Muscle layer of duodenum (tissue), 2 donors: ENCODE data around the gene UBN2.

Experiments used
- H3K27ac ChIP-seq: one replicate; pipeline ENCODE4 v1.7.0; 2013; ENCODE audit warnings: mild to moderate bottlenecking, low read length
- H3K27me3 ChIP-seq: one replicate; pipeline ENCODE4 v1.7.0; 2013; ENCODE audit warnings: low read depth, mild to moderate bottlenecking, control low read depth, low read length
- H3K36me3 ChIP-seq, 2 donors: one replicate each; pipeline ENCODE4 v1.7.0; 2013; ENCODE audit warnings: low read length in 2 of 2, control low read depth in 1 of 2, mild to moderate bottlenecking in 1 of 2; ENCODE audit not compliant: insufficient read depth in 2 of 2, control insufficient read depth in 1 of 2
- H3K4me1 ChIP-seq, 2 donors: one replicate each; pipeline ENCODE4 v1.7.0; 2013; ENCODE audit warnings: low read length in 2 of 2, mild to moderate bottlenecking in 2 of 2, control low read depth in 1 of 2, moderate library complexity in 1 of 2; ENCODE audit not compliant: insufficient read depth in 2 of 2, control insufficient read depth in 1 of 2
- H3K4me3 ChIP-seq, 2 donors: one replicate each; pipeline ENCODE4 v1.7.0; 2013; ENCODE audit warnings: low read length in 2 of 2, low read depth in 1 of 2, mild to moderate bottlenecking in 1 of 2
- H3K9me3 ChIP-seq, 2 donors: one replicate each; pipeline ENCODE4 v1.7.0; 2013; ENCODE audit warnings: low read length in 2 of 2, control low read depth in 1 of 2, mild to moderate bottlenecking in 1 of 2; ENCODE audit not compliant: control insufficient read depth in 1 of 2
- donor health status: healthy.

Gene UBN2

DNA sequence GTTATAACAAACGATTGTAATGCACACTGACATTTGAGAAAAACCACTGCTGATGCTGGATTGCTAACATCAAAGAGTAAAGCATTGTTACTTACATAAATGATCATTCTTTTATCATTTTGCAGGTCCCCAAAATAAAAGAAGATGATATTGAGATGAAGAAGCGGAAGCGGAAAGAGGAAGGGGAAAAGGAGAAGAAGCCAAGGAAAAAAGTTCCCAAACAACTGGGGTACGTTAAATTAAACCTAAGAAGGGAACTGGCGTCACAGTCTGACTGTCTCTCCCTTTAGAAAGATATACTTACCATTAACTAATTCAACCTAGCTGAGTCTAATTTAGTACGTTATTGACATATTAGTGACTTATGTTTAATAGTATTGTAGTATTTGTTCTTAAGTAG, 28.1 kb downstream of the UBN2 start:
- H3K36me3 ChIP-seq: peaks cover 31 to 34% of the 10 kb centered on the region in 2 donors
- no peaks in the 10 kb centered on the region for H3K9me3 ChIP-seq
- no peaks in the 10 kb centered on the region for H3K4me1 ChIP-seq
- H3K27ac ChIP-seq: no peak overlapping the region
- H3K27me3 ChIP-seq: no peaks in the 10 kb centered on the region
- no peak overlapping the region for H3K4me3 ChIP-seq

DNA sequence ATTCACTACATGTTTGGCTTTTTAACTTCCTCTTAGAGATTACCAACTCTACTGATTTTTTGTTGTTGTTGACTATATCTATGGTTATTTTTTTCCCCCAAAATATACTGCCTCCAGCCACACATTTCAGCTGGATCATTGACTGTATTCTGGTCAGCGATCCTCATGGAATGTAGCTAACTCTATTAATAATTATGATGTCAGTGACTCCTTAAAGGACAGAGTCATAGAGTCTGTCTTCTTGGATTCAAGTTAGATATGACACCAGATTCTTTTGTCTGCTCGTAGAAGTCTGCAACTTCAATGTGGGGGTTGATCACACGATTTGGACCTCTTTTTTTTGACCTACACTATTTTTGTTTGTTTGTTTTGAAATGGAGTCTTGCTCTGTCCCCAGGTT, 33.2 kb downstream of the UBN2 start:
- no peaks in the 10 kb centered on the region for H3K9me3 ChIP-seq
- peaks cover 35 to 57% of the 10 kb centered on the region in 2 donors for H3K36me3 ChIP-seq
- H3K4me1 ChIP-seq: no peaks in the 10 kb centered on the region
- no peak overlapping the region for H3K27ac ChIP-seq
- H3K4me3 ChIP-seq: no peak overlapping the region
- no peaks in the 10 kb centered on the region for H3K27me3 ChIP-seq

DNA sequence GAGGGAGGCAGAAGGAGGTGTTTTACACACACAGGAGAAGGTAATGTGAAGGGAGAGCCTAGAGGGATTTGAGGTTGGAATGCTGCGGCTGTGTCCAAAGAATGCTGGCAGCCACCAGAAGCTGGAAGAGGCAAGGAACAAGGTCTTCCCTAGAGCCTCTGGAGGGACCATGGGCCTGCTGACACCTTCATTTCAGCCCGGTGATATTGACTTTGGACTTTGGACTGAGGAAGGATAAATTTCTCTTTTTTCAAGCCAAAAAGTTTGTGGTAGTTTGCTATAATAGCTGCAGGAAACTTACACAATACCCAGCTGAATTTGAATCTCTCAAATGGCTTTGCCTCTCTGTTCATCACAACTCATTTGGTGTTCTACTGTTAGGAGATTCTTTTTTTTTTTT, 34.6 kb downstream of the UBN2 start:
- Histone ChIP-seq H3K27ac (no peak overlapping the region), H3K27me3 (no peaks in the 10 kb centered on the region), H3K36me3 (peaks cover 28 to 57% of the 10 kb centered on the region in 2 donors), H3K4me3 (no peak overlapping the region), H3K4me1 (no peaks in the 10 kb centered on the region), H3K9me3 (no peaks in the 10 kb centered on the region)

DNA sequence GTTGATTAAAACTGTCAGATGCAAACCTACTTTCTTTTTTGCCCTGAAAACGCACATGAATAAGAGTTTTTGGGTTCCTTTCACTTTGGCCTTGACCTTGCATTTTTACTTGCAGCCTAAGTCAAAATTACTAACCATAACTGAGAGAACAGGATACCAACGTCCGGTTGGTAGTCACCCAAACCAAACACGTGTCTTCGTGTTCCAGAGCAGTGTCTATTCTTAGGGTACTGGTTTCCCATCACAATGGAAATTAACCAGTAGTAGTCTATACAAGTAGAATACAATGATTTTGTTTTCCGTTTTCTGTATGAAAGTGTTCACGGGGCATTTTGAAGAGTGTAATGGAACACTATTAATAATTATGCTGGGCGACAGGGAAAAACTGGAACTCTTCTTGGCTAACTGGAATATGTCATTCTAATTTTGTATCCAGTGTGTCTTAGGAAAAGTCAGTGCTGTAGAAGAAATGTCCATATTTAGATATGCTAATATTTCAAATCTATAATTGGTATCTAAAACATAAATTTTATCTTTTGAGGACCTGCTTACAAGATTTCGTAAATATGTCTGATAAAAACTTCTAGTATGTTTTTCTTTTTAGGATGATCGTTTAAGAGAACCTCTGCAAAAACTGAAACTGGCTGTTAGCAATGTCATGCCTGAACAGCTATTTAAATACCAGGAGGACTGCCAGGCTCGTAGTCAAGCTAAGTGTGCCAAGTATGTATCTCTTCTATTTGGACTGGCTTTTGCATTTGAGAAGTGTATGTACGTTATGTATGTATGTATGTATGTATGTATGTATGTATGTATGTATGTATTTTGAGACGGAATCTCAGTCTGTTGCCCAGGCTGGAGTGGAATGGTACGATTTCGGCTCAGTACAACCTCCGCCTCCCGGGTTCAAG, 40.9 kb downstream of the UBN2 start:
- Histone ChIP-seq H3K36me3 (peaks cover 32 to 64% of the 10 kb centered on the region in 2 donors), H3K27me3 (no peaks in the 10 kb centered on the region), H3K4me3 (peak overlapping the region in 1 of 2 donors; percentile 16), H3K9me3 (no peaks in the 10 kb centered on the region), H3K27ac (no peak overlapping the region), H3K4me1 (no peaks in the 10 kb centered on the region)

DNA sequence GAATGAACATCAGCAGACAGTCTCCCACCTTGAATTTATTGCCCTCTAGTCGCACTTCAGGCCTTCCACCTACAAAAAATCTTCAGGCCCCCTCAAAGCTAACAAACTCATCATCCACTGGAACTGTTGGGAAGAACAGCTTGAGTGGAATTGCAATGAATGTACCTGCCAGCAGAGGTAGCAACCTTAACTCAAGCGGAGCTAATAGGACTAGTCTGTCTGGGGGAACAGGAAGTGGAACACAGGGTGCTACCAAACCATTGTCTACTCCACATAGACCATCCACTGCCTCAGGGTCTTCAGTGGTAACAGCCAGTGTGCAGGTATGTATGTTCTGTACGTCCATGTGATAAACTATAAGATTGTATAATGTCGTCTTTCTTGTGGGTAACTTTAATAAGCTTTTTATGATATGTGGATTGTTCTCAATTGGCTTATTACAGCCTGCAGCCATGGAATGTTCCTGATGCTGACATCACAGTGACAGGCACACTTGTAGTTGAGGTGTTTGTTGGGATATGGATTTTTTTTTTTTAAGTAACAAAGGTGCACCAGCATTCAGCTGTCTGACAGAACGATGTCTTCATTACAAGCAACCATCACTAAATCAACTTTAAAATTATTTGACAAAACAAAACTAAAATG, 53.3 kb downstream of the UBN2 start:
- Histone ChIP-seq H3K9me3 (no peaks in the 10 kb centered on the region), H3K36me3 (peaks cover 25 to 33% of the 10 kb centered on the region in 2 donors), H3K4me1 (no peaks in the 10 kb centered on the region), H3K27ac (no peak overlapping the region), H3K4me3 (no peak overlapping the region), H3K27me3 (no peaks in the 10 kb centered on the region)

DNA sequence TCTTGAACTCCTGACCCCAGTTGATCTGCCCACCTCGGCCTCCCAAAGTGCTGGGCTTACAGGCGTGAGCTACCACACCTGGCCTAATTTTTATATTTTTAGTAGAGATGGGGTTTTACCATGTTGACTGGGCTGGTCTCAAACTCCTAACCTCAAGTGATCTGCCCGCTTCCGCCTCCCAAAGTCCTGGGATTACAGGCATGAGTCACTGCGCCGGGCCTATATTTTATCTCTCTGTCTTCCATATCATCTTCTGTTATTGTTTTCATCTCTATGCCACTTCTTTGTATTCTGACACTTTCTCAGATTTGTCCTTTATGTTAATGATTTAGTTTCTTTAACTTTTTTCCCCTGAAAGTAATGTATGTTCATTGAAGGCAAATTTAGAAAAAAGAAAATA, 55.1 kb downstream of the UBN2 start:
- Histone ChIP-seq H3K27ac (no peak overlapping the region), H3K9me3 (no peaks in the 10 kb centered on the region), H3K4me3 (no peak overlapping the region), H3K36me3 (peaks cover 22 to 29% of the 10 kb centered on the region in 2 donors), H3K27me3 (no peaks in the 10 kb centered on the region), H3K4me1 (no peaks in the 10 kb centered on the region)

DNA sequence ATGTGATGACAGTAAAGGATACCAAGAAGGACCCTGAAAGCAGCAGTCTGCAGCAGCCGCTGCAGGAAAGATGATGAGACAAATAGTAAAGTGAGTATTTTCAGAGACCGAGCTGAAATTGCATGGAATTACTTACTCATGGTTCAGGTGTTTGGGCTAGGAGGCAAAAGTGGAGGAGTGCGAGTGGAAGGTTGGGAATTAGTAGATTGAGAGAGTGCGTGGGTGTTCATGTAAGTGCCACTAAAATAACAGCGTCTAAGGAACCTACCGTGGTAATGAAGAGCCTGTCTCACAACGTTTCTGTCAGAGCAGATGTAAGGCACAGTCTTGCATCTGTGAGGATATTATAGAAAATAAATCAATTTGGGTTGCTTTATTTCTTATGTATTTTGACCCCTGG, 61.8 kb downstream of the UBN2 start:
- H3K4me3 ChIP-seq: no peak overlapping the region
- no peak overlapping the region for H3K27ac ChIP-seq
- H3K9me3 ChIP-seq: no peaks in the 10 kb centered on the region
- peaks cover 11 to 19% of the 10 kb centered on the region in 2 donors for H3K36me3 ChIP-seq
- H3K4me1 ChIP-seq: no peaks in the 10 kb centered on the region
- no peaks in the 10 kb centered on the region for H3K27me3 ChIP-seq

DNA sequence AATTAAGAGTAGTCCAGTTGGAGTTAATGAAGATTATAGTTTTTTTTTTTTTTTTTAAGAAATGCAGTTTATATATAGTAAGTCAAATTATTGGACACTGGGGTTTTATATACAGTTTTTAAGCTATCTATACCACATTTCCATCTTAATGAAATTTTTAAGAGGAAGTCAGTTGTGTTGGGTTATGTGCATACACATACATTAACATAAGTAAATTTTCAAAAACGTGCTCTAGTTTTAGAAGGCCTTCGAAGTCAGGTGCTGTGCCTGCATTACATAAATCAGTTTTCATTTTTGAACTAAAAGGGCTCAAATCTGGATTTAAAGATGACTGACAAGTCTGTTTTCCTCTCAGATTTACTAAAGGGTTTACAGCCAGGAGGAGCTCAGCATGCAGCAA, 62.5 kb downstream of the UBN2 start:
- Histone ChIP-seq H3K36me3 (peaks cover 13 to 19% of the 10 kb centered on the region in 2 donors), H3K4me3 (no peak overlapping the region), H3K27ac (no peak overlapping the region), H3K27me3 (no peaks in the 10 kb centered on the region), H3K4me1 (no peaks in the 10 kb centered on the region), H3K9me3 (no peaks in the 10 kb centered on the region)

DNA sequence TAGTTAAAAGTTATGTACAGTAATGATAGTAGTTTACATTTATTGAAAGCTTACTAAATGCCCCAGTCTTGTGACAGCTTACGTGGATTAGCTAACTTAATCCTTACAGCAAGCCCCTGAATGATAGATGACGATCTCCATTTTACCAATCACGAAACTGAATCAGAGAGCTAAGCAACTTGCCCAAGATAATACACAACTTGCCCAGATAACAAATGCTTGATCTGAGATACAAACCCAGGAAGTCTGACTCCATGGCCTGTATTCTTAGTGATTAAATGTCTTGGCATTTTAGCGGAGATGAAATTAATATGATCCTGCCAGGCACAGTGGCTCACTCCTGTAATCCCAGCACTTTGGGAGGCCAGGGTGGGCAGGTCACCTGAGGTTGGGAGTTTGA, 63.2 kb downstream of the UBN2 start:
- H3K36me3 ChIP-seq: peaks cover 17 to 19% of the 10 kb centered on the region in 2 donors
- no peaks in the 10 kb centered on the region for H3K27me3 ChIP-seq
- H3K27ac ChIP-seq: no peak overlapping the region
- H3K4me1 ChIP-seq: no peaks in the 10 kb centered on the region
- no peak overlapping the region for H3K4me3 ChIP-seq
- H3K9me3 ChIP-seq: no peaks in the 10 kb centered on the region

DNA sequence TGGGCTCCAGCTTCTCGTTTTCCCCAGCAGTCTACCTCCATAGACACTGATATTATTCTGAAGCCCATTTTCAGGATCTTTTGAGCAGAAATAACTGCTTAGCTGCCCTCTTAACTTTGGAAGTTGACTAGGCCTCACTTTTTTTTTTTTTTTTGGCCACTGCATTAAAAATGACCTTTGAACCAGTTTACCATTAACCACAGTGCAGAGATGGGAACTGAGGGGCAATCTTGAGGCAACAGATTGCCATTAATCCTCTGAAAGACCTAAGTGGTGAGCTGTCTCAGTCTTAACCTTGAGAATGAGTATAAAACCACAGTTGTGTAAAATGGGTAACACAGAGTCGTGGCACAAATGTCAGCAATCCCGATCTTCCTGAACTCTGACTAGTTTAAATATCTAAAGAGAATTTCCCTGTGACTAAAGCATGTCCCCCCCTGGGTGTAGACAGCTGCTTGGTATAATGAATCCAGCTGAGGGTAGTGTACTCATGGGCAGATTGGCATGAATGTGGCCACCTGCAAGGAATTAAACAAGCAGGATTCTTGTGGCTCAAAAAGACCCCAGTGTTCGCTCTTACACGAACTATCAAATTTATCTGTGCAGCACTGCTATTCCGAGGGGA, 64.0 kb downstream of the UBN2 start:
- H3K27me3 ChIP-seq: no peaks in the 10 kb centered on the region
- no peak overlapping the region for H3K27ac ChIP-seq
- H3K4me1 ChIP-seq: no peaks in the 10 kb centered on the region
- H3K4me3 ChIP-seq: no peak overlapping the region
- no peaks in the 10 kb centered on the region for H3K9me3 ChIP-seq
- peaks cover 17 to 19% of the 10 kb centered on the region in 2 donors for H3K36me3 ChIP-seq

DNA sequence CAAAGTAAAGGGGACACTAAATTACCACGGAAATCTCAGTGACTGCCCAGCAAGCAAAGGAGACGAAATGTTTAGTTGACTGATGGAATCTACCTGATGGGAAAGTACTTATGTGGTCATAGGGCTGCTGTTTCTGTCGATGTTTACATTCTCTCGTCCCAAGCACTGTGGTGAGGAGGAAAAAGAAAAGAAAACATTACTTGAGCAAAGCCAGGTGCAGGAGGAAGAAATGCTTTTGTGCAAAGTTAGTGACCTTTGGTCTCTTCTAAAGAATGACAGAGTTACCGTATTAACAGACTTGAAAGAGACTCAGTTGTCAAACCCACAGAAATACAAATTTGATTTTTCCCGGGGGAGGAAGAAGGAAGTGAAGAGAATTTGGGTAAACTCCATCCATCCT, 66.8 kb downstream of the UBN2 start:
- peak overlapping the region; percentile 19 for H3K27ac ChIP-seq
- no peak overlapping the region for H3K4me3 ChIP-seq
- no peaks in the 10 kb centered on the region for H3K9me3 ChIP-seq
- no peaks in the 10 kb centered on the region for H3K4me1 ChIP-seq
- H3K36me3 ChIP-seq: peaks cover 16% of the 10 kb centered on the region in 2 donors
- H3K27me3 ChIP-seq: no peaks in the 10 kb centered on the region
